ENCODE data around the gene RBM24. TPM values are rescaled to one million over a fixed set of nuclear protein-coding genes. Genes with fewer than 3 reads are reported as not detected.

RBM24 gene
- total RNA-seq, 4 donors from 2014 or later = 0.88 to 5.0 (median 1.8) TPM

- Histone ChIP-seq H3K9me3 (no peaks in the 10 kb centered on the region), H3K4me1 (peaks cover 0 to 8% (median 0%) of the 10 kb centered on the region in 4 donors), H3K36me3 (no peaks in the 10 kb centered on the region), H3K27me3 (peaks cover 0 to 10% of the 10 kb centered on the region in 2 donors), H3K27ac (peak overlapping the region in 3 of 4 donors; percentile 55 to 83 (median 66)), H3K4me3 (peak overlapping the region in 1 of 4 donors; percentile 65)
- no peak for TF ChIP-seq CTCF (IDR thresholded peaks at IDR 0.05)
- TF ChIP-seq POLR2A (IDR thresholded peaks at IDR 0.05) = no peak
- no peak for DNase-seq
Measured at GRCh38 chr6:17280138-17280537, 1.0 kb upstream of the RBM24 start.

GRCh38 chr6:17280552-17281090, 540 bp upstream of the RBM24 start:
- TF ChIP-seq POLR2A (IDR thresholded peaks at IDR 0.05) (no peak), CTCF (IDR thresholded peaks at IDR 0.05) (peak in 1 of 6 experiments; percentile 10)
- Histone ChIP-seq H3K27ac (peak overlapping the region in 3 of 4 donors; percentile 55 to 83 (median 66)), H3K9me3 (no peaks in the 10 kb centered on the region), H3K4me3 (peak overlapping the region; percentile 35 to 65 (median 47)), H3K4me1 (peaks cover 0 to 8% (median 0%) of the 10 kb centered on the region in 4 donors), H3K27me3 (peaks cover 0 to 10% of the 10 kb centered on the region in 2 donors), H3K36me3 (no peaks in the 10 kb centered on the region)
- peak in 2 of 3 donors; percentile 47 to 55 for DNase-seq

GRCh38 chr6:17281497-17282481, 628 bp downstream of the RBM24 start:
- H3K27ac ChIP-seq = peak overlapping the region in 3 of 4 donors; percentile 18 to 83 (median 66)
- no peaks in the 10 kb centered on the region for H3K9me3 ChIP-seq
- H3K27me3 ChIP-seq = peaks cover 0 to 10% of the 10 kb centered on the region in 2 donors
- peaks cover 0 to 8% (median 0%) of the 10 kb centered on the region in 4 donors for H3K4me1 ChIP-seq
- TF ChIP-seq POLR2A (IDR thresholded peaks at IDR 0.05) (no peak), CTCF (IDR thresholded peaks at IDR 0.05) (no peak)
- no peaks in the 10 kb centered on the region for H3K36me3 ChIP-seq
- peak in 1 of 3 donors; percentile 52 for DNase-seq
- peak overlapping the region; percentile 35 to 65 (median 51) for H3K4me3 ChIP-seq

- no peaks in the 10 kb centered on the region for H3K36me3 ChIP-seq
- no peaks in the 10 kb centered on the region for H3K9me3 ChIP-seq
- H3K27ac ChIP-seq = no peak overlapping the region
- H3K4me3 ChIP-seq = peak overlapping the region in 1 of 4 donors; percentile 65
- peaks cover 0 to 10% of the 10 kb centered on the region in 2 donors for H3K27me3 ChIP-seq
- DNase-seq = no peak
- peaks cover 0 to 8% (median 0%) of the 10 kb centered on the region in 4 donors for H3K4me1 ChIP-seq
- TF ChIP-seq CTCF (IDR thresholded peaks at IDR 0.05) = no peak
- no peak for TF ChIP-seq POLR2A (IDR thresholded peaks at IDR 0.05)
Measured at GRCh38 chr6:17283074-17283473, 1.9 kb downstream of the RBM24 start.

GRCh38 chr6:17289630-17290061, 8.5 kb downstream of the RBM24 start:
- no peaks in the 10 kb centered on the region for H3K9me3 ChIP-seq
- H3K27ac ChIP-seq = peak overlapping the region in 1 of 4 donors; percentile 70
- DNase-seq = peak in 1 of 3 donors; percentile 50
- TF ChIP-seq CTCF (IDR thresholded peaks at IDR 0.05) = no peak
- no peak for TF ChIP-seq POLR2A (IDR thresholded peaks at IDR 0.05)
- no peaks in the 10 kb centered on the region for H3K36me3 ChIP-seq
- no peaks in the 10 kb centered on the region for H3K27me3 ChIP-seq
- no peaks in the 10 kb centered on the region for H3K4me1 ChIP-seq
- H3K4me3 ChIP-seq = no peak overlapping the region

All from Peyer's patch (tissue), 4 donors.